ENCODE measurements around the gene FOXD1.
A peak's percentile ranks its signal among the peaks of the same experiment; 100 is the strongest.
"Not testable (repeated sequence)": the region's sequence is repeated elsewhere in the genome, so short reads cannot be mapped to it uniquely, and the experiment has no call there.

FOXD1 gene

GRCh38 chr5:73464016-73464745 is 15.6 kb upstream of the FOXD1 start:
- DNase-seq: peak in 2 of 58 donors; percentile 11 to 16

GRCh38 chr5:73460133-73460532 is 11.6 kb upstream of the FOXD1 start:
- DNase-seq: no peak

- no peak for DNase-seq
These were observed 10.8 kb upstream of the FOXD1 start for GRCh38 chr5:73459366-73459765.

- not testable (repeated sequence) for DNase-seq
These were observed 7.9 kb upstream of the FOXD1 start for GRCh38 chr5:73456462-73456861.

- DNase-seq: peak in 1 of 58 donors; percentile 7
These were observed 5.9 kb upstream of the FOXD1 start for GRCh38 chr5:73454379-73455036.

- DNase-seq: no peak
These were observed 3.6 kb upstream of the FOXD1 start for GRCh38 chr5:73452215-73452614.

- peak in 15 of 58 donors; percentile 1 to 45 (median 13) for DNase-seq
These were observed 2.9 kb upstream of the FOXD1 start for GRCh38 chr5:73451224-73452130.

- DNase-seq: no peak
These were observed 2.2 kb upstream of the FOXD1 start for GRCh38 chr5:73450672-73451223.

- no peak for DNase-seq
These were observed 1.6 kb upstream of the FOXD1 start for GRCh38 chr5:73450137-73450536.

GRCh38 chr5:73447530-73448462 is 781 bp downstream of the FOXD1 start:
- peak in 1 of 58 donors; percentile 3 for DNase-seq

- DNase-seq: no peak
These were observed 1.7 kb downstream of the FOXD1 start for GRCh38 chr5:73446631-73447529.

- DNase-seq: no peak
These were observed 2.6 kb downstream of the FOXD1 start for GRCh38 chr5:73445665-73446630.

GRCh38 chr5:73444499-73445438 is 3.8 kb downstream of the FOXD1 start:
- DNase-seq: no peak

GRCh38 chr5:73443829-73444498 is 4.6 kb downstream of the FOXD1 start:
- DNase-seq: no peak

GRCh38 chr5:73442996-73443627 is 5.5 kb downstream of the FOXD1 start:
- DNase-seq: no peak
